Cardiac muscle cell (in vitro differentiated cells and primary cell): ENCODE data around the gene PRCP. TPM values are rescaled to one million over a fixed set of nuclear protein-coding genes. Genes with fewer than 3 reads are reported as not detected.
"Not testable (repeated sequence)": the region's sequence is repeated elsewhere in the genome, so short reads cannot be mapped to it uniquely, and the experiment has no call there.

Source experiments
- DNase-seq, 2 donors: peaks; one replicate each; pipeline versions ENCODE4 v3.0.0 to v3.0.0-alpha.2; 2010 to 2017; ENCODE audit warnings: low read depth in 1 of 2, low spot score in 1 of 2
- H3K27ac ChIP-seq: fragments of 200-600 bp; sonication (generic); 2 replicates; pipeline ENCODE4 v1.5.1; 2016
- H3K27me3 ChIP-seq: fragments of 200-600 bp; sonication (generic); 2 replicates; pipeline ENCODE4 v1.6.0; 2016; ENCODE audit warnings: control low read depth
- H3K36me3 ChIP-seq: fragments of 200-600 bp; sonication (generic); 2 replicates; pipeline ENCODE4 v1.5.1; 2016; ENCODE audit warnings: control low read depth
- H3K4me1 ChIP-seq: fragments of 200-600 bp; sonication (generic); 2 replicates; pipeline ENCODE4 v1.8.1; 2017; ENCODE audit warnings: low read depth, mild to moderate bottlenecking, mixed run types
- H3K4me3 ChIP-seq: fragments of 200-600 bp; sonication (generic); 2 replicates; pipeline ENCODE4 v1.5.1; 2016; ENCODE audit warnings: mild to moderate bottlenecking
- H3K9me3 ChIP-seq: fragments of 200-600 bp; sonication (generic); 2 replicates; pipeline ENCODE4 v1.5.1; 2017; ENCODE audit warnings: low read depth, mild to moderate bottlenecking, control low read depth
- CTCF ChIP-seq: IDR thresholded peaks from 2 replicates; pipeline ENCODE4 v1.5.1; 2012; ENCODE audit warnings: low read depth, mild to moderate bottlenecking, low read length
- polyA plus RNA-seq: library from polyadenylated mRNA; unstranded; fragments of >200 nt; fragmentation: Nextera tagmentation; extraction: Ambion mirVana; gene quantifications from 2 replicates; pipeline ENCODE4 v1.2.1, GENCODE V29; 2016
- total RNA-seq: library from RNA; depleted of rRNA; stranded (reverse); fragments of >200 nt; gene quantifications from 2 replicates; pipeline ENCODE4 v1.2.3, GENCODE V29; 2016

The PRCP gene
- total and polyA plus RNA-seq, 2 experiments from 2014 or later: 61.1 to 106 TPM

GRCh38 chr11:82930229-82930628 is 30.0 kb upstream of the PRCP start:
- Histone ChIP-seq H3K27ac (no peak overlapping the region), H3K4me1 (no peaks in the 10 kb centered on the region), H3K4me3 (no peak overlapping the region), H3K27me3 (no peaks in the 10 kb centered on the region), H3K36me3 (no peaks in the 10 kb centered on the region), H3K9me3 (no peaks in the 10 kb centered on the region)
- TF ChIP-seq CTCF: no peak
- DNase-seq: no peak

- H3K4me3 ChIP-seq: no peak overlapping the region
- H3K4me1 ChIP-seq: no peaks in the 10 kb centered on the region
- DNase-seq: no peak
- no peak for TF ChIP-seq CTCF
- no peaks in the 10 kb centered on the region for H3K36me3 ChIP-seq
- H3K27me3 ChIP-seq: no peaks in the 10 kb centered on the region
- H3K9me3 ChIP-seq: no peaks in the 10 kb centered on the region
- H3K27ac ChIP-seq: no peak overlapping the region
These were observed 28.9 kb upstream of the PRCP start for GRCh38 chr11:82929121-82929520.

GRCh38 chr11:82927264-82927880 is 27.1 kb upstream of the PRCP start:
- peak; percentile 75 for TF ChIP-seq CTCF
- Histone ChIP-seq H3K9me3 (no peaks in the 10 kb centered on the region), H3K4me3 (no peak overlapping the region), H3K27ac (no peak overlapping the region), H3K36me3 (no peaks in the 10 kb centered on the region), H3K27me3 (no peaks in the 10 kb centered on the region), H3K4me1 (no peaks in the 10 kb centered on the region)
- peak; percentile 65 to 66 for DNase-seq

- no peaks in the 10 kb centered on the region for H3K4me1 ChIP-seq
- H3K27me3 ChIP-seq: no peaks in the 10 kb centered on the region
- no peaks in the 10 kb centered on the region for H3K36me3 ChIP-seq
- DNase-seq: no peak
- no peak for TF ChIP-seq CTCF
- no peaks in the 10 kb centered on the region for H3K9me3 ChIP-seq
- no peak overlapping the region for H3K27ac ChIP-seq
- H3K4me3 ChIP-seq: no peak overlapping the region
These were observed 24.4 kb upstream of the PRCP start for GRCh38 chr11:82924522-82925224.

- peak in 1 of 2 donors; percentile 3 for DNase-seq
- H3K4me1 ChIP-seq, H3K27me3 ChIP-seq, H3K4me3 ChIP-seq, H3K27ac ChIP-seq, H3K36me3 ChIP-seq, H3K9me3 ChIP-seq: not testable (repeated sequence)
These were observed 22.4 kb upstream of the PRCP start for GRCh38 chr11:82922396-82923173.

GRCh38 chr11:82920227-82920626 is 20.0 kb upstream of the PRCP start:
- H3K27ac ChIP-seq, DNase-seq, H3K4me1 ChIP-seq, H3K9me3 ChIP-seq, H3K4me3 ChIP-seq, H3K27me3 ChIP-seq, H3K36me3 ChIP-seq: not testable (repeated sequence)

- not testable (repeated sequence) for H3K27ac ChIP-seq, H3K4me3 ChIP-seq, H3K27me3 ChIP-seq, H3K9me3 ChIP-seq, DNase-seq, H3K36me3 ChIP-seq, H3K4me1 ChIP-seq
These were observed 19.6 kb upstream of the PRCP start for GRCh38 chr11:82919786-82920185.
